ENCODE results near the gene RND3.

Gene RND3

DNA sequence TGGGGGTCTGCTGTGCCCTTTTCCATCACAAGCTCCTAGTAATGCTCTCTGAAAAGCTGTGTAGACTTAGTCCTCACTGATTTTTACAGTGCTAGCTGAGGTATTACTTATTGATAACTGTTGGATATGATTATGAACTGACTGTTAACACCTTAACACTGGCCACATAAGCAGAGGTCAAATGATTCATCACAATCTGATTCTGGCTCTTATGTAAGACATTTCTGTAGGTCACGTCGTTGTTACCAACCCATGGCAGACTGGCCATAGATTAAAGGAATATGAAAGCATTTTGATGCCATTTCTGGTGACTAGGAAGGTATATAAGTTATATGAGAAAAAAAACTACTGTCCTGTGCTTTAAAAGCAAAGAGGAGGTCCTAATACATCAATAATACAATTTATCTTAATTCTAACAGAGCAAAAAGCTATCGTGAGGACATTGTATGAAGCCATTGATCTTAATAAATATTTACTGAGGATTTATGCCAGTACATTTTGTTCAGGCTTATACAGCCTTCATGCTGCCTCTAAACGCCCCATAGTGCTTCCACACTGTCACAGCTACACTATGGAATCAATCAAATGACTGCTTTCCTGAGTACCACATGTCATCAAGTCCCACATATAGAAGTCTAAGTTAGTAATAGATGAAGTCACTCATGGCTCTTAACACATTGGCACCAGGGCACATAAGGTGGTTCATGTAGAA, 6.9 kb upstream of the RND3 start:
- no peak for DNase-seq (ENCODE audit: low read depth)

DNA sequence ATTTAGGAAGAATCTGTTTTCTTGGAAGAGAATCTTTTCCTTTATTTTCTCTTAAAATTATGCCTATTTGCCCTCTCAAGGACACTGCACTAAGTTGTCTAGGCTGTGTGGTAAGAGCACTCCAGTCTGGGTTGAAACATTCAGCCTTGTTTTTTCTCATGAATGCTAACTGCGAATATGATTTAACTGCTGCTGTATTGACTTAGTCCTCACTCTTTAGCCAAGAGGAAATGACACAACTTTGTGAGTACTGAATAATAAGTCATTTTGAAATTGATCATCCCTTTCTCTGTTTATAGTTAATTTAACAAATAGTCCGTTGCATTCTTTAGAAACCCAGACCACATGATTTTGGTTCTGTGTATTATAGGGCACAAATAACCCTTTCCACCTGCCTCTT, 4.5 kb upstream of the RND3 start:
- no peak for DNase-seq (ENCODE audit: low read depth)

DNA sequence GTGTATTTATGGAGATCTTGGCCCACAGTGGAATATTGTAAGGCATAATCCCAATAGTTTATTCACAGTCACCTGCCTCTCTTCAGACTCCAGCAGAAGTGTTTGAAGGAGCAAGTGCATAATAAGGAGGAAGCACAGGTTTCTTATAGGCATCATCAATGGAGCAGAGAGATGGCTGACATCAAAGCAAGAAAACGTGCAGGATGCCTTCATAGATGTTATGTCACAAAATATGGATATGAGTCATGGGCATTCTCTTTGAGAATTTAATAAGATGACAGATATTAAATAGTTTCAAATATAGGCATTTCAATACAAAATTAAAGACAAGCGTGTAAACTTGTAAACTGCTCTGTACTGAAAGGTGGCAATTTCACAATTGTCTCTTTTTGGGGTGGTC, 4.0 kb upstream of the RND3 start:
- no peak for DNase-seq (ENCODE audit: low read depth)

DNA sequence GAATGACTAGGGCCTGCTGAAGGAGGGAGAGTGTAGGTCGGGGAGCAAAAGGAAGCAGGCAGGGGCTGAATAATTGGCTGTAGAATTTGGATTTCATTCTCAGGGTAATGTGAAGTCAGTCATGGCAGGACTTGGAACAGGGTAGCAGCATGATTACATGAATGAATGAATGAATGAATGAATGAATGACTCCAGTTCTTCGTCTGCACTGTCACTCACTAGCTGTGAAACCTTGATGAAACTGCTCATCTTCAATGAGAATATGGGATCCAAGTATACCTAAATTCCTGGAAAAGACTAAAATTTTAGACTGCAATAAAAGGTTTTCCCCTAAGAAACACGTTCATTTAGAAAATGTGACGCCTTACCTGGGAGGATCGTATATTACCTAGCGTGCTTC, 3.0 kb upstream of the RND3 start:
- DNase-seq (ENCODE audit: low read depth) = no peak

DNA sequence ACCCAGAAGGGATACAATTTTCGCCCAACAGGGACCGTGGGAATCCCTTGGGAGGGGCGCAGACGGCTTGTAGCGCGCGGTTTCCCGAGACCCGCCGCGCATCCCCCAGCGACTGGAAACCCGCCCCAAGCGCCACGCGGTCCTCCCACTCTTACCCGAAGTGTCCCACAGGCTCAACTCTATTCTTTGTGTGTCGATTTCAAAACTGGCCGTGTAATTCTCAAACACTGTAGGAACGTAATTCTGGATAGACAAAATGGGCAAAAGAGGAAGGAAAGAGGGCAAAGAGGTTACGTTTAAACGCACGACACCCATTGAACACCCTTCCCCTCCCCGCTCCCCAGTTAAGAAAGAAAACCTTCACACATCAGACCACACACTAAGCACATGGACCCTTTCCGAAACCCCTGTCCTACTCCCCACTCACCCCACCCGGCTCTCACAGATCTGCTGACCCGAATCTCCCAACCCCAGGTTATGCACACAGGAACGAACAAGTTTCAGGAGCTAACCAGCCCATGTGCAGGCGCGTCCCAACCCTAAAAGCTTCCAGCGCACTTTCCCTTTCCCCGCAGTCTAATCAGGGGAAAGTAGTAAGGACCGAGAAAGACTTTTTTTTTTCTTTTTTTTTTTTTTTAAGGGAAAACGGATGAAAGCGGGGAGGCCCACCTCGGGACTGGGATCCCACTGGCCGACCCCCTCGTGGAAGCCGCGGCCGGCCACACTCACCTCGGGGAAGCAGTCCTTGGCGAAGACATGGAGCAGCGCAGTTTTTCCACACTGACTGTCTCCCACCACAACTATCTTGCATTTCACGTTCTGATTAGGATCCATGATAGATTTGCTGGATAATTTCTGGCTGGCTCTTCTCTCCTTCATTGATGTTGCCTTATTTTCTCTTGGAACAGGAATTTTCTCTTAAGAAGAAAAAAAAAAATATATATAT, 655 bp downstream of the RND3 start:
- DNase-seq (ENCODE audit: low read depth) = no peak

DNA sequence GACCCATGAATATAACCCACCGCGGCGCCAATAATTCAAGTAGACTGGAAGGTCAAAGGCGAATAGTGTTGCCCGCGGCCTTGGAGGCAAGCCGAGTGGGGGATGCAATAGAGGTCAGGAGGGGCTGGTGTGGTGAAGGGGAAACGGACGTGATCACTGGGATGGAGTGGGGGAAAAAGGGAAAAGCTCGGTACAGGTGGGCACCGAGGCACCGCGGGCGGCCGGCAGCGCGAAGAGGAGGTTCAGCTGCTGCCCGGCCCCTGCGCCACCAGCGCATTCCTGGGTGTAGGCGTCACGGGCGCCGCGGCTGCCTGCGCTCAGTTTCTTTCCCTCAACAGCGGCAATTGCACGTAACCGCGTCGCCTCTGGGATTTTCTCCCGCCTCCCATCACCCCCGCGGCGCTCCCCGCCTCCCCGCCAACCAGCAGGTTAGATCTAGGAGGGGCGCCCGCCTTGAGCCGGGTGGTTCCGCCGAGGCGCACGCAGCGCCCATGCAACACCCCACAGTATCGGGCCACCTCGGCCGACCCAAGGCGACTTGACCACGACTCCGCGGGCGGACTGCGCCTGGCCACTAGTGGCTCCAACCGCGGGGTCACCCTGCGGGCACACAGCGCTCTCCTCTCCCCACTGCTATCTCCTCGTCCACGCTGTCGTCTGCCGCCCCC, 1.5 kb downstream of the RND3 start:
- DNase-seq (ENCODE audit: low read depth) = no peak

DNA sequence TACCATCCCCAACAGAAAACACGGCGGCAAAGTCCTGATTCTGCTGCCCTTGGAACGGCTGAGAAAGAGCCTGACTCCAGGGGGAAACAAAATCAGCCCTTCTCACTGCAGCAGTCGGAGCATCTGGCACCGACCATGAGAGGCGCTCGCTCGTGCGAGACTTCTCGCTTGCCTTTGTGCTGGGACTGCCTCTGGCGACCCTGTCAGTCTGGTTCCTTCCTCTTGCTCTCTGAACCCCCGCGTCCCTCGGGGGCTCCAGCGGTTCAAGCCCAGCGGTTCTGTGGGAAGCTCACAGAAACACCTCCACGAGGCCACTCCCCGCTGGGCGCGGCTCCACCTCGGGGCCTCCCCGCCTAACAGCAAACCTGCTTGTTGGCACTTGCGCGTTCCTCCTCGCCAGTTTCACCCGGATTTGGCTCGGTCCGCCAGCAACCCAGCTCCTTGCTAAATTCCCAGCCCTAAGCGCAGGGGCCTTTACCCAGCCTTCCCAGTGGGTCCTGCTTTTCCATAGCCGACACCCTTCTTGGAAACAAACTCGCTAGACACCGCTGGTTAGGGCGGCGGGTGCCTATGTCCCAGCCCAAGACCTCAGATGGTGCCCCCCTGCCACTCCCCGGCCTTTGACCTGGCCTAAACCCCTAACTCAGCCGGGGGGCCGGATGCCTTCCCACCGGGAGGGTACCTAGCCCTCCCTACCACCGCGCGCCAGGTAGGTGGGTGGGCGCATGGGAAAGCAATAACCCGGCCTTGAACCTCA, 2.2 kb downstream of the RND3 start:
- no peak for DNase-seq (ENCODE audit: low read depth)

DNA sequence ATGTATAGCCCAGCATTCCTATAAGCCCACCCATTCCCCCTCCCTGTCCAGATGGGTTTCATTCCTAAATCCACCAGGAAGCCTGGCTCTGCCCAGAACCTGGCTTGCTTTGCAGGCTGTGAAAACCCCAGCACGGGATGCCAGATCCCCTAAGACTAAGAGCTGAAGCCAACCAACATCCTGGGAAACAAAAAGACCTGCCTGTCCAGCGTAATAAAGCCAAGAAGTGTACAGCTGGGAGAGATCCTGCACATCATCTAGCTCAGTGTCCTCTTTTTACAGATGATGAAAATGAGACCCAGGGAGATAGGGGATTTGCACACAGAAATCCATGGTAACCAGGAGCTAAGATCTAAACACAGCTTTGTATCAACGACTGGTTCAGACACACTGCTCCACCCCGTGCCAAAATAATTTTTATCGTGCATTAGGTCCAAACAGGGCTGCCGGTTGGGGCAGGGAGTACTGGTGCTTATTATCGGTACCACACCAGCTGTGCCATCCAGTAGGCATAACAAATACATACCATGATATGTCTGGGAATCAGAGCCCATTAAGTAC, 2.9 kb downstream of the RND3 start:
- no peak for DNase-seq (ENCODE audit: low read depth)

DNA sequence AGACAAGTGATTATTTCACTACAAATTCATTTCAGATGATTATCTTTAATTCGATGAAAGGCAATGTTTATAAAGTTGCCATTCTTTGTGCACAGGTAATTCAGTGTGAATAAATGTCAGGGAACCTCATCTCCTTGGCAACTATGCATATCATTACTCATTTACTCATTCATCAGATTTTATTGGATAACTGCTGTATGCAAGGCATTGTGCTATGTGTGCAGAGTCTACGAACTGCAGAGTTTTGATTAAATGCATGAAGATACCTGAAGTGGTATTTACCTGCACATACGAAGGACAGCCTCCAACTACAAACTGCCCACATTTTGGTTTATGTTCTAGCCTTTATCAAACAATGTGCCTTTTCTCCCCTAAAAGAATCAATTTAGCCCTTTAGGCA, 3.5 kb downstream of the RND3 start:
- DNase-seq (ENCODE audit: low read depth) = no peak

DNA sequence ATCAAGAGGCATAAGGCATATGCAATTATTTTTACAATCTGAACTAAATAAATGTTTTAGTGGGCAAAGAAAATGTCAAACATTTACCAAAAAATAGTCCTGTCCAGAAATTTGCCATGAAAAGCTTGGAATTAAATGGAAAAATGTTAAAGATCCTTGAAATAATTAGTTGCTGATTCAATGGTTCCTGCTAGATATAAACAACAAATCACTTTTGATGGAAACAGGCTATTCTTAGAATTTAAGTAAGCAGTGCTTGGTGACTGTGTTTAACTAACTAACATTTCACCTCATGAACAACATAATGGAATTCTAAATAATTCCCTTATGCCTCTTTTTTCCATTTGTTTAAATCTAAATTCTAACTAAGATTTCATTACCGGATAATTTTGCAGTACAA, 3.9 kb downstream of the RND3 start:
- DNase-seq (ENCODE audit: low read depth) = no peak

DNA sequence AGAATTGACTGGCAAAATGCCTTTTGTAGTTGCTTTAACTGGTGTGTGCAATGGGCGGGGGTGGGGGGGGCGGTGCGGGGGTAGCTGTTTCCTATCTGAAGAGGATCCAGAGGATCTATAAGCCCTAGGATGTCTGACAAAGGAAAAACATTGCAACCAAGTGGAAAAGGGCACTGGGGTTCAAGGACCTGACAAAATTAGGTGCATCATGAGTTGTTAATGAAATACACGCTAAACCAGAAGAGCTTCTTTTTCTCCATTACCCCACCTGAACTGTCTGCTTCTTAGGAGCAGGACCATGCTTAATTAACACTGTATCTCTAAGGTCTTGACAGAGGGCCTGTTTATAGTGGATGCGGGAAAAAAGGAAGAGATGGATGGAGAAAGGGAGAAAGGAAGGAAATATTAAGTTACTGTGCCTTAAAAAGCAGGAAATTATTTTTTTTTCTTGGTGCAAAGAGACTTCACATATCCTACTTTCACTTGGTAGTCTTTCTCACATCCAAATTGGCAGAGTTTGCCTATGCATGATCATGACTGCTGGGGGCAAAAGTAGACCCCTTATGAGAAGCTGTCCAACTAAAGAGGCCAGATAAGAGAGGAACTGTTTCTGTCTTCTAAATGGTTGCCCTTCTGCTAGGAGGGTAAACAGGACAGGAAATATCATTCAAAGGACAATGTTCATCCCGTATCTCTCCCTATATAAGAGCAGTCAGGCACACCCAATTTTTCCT, 4.6 kb downstream of the RND3 start:
- no peak for DNase-seq (ENCODE audit: low read depth)

DNA sequence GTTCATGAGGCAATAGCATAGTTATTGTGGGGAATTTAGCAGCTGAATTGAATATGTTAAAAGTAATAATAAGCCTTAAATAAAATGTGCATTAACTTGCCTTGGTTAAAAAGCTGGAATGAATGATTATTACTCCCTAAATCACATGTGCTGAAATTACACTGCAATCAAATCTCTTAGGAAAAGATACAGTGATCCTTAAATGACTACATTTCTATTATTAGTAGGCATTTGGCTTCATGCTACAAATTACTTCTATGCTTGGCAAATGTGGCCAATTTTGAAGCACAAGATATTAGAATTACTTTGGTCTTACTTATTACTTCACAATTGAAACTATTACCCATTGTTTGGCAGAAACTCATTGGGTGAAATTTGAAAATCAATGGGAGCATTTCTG, 5.4 kb downstream of the RND3 start:
- no peak for DNase-seq (ENCODE audit: low read depth)

DNA sequence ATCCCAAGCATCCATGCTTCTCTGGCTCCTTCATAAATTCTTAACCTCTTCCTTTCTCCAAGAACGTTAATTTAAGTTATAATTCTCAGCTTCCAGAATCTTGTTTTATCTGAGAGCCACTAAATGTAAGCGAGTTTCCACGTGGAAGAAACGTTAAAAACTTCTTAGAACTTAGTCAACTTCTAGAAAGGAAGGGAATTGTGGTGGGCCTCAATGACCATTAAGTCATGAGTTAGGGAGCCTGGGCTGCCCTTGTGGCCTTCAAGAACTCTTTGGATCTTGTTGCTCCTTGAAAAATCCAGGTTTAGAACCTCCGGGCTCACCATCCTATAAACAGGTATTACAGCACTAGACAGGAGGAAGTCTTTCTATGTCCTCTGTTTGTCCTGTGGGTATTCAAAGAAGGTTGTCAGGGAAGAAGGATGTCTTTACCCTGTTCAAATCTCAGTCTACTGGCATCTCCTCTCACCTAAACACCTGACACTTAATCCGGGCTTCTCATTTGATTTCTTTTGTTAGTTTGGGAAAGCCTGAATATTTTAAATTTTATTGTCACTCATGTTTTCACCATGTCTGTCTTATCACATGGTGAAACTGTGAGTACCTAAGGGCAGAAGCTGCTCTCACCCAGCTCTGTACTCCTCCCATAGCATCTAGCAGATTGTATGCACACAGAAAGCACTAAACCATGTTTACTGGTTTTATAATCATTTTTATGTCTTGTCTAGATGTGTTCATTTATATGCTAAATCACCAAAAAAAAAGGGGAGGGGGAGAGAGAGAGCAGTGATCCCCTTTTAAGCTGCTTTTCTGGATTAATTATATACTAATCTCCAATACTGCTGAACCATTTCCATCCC, 6.3 kb downstream of the RND3 start:
- DNase-seq (ENCODE audit: low read depth) = no peak

DNA sequence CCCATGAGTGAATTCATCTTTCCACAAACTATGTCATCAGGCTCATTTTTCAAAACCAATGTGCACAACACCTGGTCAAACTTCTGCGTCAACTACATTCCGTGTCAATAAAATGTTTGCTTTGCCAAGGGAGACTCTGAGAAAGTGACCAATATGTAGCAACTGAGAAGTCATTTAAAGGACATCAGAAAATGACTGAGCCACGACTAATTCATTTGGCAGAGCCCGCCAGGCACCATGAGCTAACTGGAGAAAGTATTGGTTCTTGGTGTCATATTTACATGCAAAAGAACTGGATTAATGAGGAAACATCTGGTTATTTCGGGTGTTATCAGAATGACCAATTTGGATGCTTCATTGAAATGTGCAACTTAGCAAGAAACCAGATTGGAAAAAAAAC, 7.2 kb downstream of the RND3 start:
- no peak for DNase-seq (ENCODE audit: low read depth)

DNA sequence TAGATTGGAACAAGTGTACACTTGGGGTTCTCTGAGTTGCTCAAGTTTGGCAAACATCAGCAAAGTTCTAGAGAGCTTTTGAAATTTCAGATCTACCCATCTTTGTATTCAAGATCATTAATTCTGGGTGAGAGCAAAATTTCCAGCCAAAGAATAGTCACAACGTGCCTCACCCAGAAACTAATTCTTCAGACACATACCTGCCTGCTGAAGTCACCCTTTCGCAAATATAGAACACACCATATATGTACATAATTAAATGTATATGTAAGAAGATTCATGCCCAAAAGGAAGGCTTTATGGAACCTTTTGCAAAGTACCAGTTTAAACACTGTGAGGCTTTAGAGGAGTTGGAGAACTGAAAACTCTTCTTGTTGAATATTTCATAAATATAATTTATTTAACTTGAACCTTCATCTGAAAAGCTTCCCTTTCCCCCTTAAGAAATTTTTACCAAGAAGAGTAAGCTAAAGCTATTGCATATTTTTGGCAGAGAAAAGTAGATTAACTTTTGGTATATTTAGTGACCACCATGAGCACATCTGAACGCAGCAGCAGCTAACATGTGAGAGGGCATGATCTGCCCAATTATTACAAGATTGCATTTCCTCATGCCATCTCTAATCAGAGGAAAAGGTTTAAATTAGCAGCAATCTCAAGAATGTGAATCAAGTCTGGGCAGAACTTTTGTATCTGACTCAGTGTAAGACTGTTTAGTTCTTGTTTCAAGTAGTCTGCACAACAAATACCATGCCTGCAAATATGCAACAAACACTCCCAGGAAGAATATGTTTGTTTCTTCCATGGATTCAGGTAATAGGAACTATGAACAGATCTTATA, 8.2 kb downstream of the RND3 start:
- no peak for DNase-seq (ENCODE audit: low read depth)

DNA sequence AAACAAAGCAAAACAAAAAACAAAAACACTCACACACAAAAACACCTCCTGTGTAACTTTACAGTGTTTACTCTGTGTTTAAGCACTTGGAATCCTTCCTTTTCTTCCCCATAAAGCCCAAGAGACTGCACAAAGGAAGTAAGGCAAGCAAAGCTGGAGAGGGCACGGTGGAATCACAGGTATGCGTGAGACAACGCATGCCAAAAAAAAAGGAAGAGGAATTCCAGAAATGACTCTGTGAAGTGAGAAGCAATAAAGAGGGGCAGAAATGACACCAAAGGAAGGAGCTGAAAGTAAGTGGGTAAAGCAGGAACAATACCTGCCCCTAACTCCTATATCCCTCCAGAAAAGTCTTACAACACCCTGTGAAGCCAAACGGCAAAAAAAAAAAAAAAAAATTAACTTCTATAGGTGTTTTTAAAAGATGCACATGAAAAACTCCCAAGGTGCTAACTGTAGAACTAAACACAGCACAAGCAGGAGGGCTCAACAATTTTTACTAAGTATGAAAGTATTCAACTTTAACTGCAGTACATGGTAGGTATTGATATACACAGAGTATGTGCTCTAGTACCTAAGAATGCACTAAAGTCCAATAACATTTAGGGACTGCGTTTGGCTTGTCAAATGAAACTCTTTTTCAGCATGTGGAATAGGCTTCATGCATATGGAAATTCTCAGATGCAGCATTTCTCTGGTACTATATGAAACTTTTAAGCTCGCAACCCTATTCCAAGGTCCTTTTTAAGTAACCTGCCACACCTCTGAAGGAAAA, 9.1 kb downstream of the RND3 start:
- DNase-seq (ENCODE audit: low read depth) = no peak

DNA sequence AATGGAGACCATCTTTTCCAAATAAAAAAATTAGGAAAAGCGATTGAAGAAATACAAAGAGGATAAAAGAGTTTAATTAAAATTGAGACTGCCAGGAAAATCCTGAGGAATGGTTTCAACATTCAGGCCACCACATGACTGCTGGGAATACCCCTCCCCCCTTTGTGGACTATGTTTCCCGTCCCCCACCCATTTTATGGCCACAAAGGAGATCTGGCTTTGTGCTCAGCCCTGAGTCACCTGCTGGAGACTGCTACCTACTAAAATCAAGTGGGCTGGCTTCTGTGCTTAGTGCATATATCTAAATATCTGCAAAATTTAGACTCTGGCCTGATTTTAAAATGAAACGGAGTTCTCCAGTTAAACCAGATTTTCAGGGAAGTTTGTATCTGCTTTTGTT, 10.1 kb downstream of the RND3 start:
- DNase-seq (ENCODE audit: low read depth) = no peak

DNA sequence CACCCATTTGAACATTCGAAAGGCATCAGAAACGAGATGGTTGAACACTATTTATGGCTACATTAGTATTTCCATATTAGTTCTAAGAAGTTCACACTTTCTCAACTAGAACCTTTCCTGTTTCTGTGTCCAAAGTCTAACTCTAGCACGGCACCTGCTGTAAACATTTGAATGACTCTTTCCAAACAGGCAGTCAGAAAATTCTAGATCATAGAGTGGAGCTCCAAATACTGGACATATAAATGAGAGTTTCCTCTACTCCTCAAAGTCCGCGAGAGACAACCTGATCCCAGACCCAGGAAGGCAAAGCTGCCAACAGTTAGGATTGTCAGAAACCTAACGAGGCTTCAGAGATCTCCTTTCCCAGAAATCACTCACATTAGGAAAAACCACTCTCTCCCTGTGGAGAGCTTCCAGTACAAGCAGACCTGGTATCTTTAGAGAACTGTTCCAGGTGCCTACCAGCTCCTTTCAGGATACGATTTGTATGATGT, 10.6 kb downstream of the RND3 start:
- DNase-seq (ENCODE audit: low read depth) = no peak

Measured in stimulated activated CD8-positive, alpha-beta memory T cell treated with anti-CD3 and anti-CD28 coated beads, Interleukin-12 subunit alpha, Interleukin-12 subunit beta, amount 100 ng/mL, for 1 hour (primary cell).